VCaP (cell line): ENCODE measurements around the gene HK1.

Experiments used
- H3K27ac ChIP-seq: fragments of 450-650 bp; 2 replicates; pipeline ENCODE4 v1.5.1; 2017
- TF ChIP-seq, protein P1 (sequence below): fragments of 450-650 bp; conservative IDR thresholded peaks from 2 replicates; pipeline ENCODE4 v1.5.1; 2017; ENCODE audit warnings: mild to moderate bottlenecking, moderate library complexity

Gene HK1

DNA sequence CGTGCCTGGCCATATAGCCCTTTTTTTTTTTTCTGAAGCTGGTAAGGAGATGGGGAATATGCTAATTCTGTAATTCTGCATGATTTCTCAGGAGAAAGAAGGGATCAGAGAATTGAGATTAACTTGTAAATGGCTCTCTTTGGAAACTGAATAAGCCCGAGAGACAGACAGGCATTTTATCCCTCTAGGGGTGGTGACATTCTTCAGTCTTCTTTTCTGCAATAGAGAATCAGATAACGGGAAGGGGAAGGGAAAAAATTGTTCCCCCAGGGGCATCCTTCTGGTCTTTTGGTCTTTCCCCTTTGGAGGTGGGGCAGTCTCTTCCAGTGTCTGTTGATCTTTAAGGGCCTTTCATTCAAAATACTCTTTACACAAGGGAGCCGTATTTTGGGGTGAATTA is 34.2 kb downstream of the HK1 start:
- TF ChIP-seq, protein P1, sequence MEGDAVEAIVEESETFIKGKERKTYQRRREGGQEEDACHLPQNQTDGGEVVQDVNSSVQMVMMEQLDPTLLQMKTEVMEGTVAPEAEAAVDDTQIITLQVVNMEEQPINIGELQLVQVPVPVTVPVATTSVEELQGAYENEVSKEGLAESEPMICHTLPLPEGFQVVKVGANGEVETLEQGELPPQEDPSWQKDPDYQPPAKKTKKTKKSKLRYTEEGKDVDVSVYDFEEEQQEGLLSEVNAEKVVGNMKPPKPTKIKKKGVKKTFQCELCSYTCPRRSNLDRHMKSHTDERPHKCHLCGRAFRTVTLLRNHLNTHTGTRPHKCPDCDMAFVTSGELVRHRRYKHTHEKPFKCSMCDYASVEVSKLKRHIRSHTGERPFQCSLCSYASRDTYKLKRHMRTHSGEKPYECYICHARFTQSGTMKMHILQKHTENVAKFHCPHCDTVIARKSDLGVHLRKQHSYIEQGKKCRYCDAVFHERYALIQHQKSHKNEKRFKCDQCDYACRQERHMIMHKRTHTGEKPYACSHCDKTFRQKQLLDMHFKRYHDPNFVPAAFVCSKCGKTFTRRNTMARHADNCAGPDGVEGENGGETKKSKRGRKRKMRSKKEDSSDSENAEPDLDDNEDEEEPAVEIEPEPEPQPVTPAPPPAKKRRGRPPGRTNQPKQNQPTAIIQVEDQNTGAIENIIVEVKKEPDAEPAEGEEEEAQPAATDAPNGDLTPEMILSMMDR, result no peak

DNA sequence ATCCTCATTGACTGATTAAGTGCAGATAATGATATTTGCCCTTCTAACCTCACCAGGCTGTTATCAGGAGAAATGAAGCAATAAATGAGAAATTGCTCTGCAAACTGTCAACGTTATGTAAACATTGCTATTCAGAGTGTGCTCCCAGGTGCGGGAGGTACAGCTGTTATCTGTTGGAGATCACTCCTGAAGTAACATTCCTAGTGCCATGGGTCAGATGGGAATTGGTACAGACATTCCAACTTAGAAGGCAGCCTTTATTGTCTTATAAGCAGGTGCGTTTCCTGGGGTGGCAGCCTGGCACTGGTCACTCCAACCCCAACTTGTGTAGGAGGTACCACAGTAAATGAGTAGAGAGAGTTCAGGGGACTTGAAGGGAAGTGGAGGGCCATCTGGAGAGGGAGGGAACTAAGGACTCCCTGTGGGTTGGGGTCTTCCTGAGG is 36.8 kb downstream of the HK1 start:
- TF ChIP-seq, protein P1, result no peak
- H3K27ac ChIP-seq, result peak overlapping the region; percentile 97

More for the DNA sequence above, 34.2 kb downstream of the HK1 start:
- H3K27ac ChIP-seq, result no peak overlapping the region

GRCh38 chr10:69315610-69316312 is 37.5 kb downstream of the HK1 start:
- TF ChIP-seq, protein P1, result no peak
- H3K27ac ChIP-seq, result peak overlapping the region; percentile 97

DNA sequence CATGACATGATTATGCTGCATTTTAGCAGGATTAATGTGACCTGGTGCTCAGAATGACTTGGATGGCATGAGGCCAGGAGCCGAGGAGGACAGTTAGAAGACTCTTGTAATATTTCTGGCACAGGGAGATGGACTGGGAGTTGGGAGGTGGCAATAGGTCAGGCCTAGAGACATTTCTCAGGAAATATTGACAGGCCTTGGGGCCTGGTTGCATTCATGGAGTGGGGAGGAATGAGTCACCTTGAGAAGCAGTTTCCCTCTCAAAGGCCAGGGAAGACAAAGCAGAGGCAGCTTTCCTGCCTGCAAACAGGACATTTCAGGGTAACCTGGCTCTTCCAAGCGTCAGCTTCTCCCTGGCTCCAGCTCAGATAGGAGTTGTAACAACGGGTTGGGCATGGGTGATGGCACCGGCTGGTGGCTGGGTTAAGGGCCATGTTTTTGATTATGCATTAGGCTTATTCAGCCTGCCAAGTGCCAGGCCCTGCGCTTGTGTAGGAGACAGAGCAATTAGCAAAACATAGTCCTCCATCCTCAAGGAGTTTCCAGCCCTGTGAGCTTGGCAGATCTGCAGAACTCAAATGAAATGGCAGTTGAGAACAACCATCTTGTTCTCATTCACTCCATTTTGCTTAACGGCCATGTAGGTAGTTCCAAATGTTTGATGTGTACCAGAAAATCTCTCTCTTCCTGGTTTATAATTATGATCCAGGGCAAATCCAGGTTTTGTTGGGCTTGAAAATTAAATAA is 38.2 kb downstream of the HK1 start:
- TF ChIP-seq, protein P1, result no peak

GRCh38 chr10:69317175-69317604 is 38.9 kb downstream of the HK1 start:
- TF ChIP-seq, protein P1, result no peak
- peak overlapping the region; percentile 97 for H3K27ac ChIP-seq

More for the DNA sequence above, 38.2 kb downstream of the HK1 start:
- H3K27ac ChIP-seq, result peak overlapping the region; percentile 97

GRCh38 chr10:69317626-69318105 is 39.4 kb downstream of the HK1 start:
- TF ChIP-seq, protein P1, result no peak
- H3K27ac ChIP-seq, result peak overlapping the region; percentile 97

- TF ChIP-seq, protein P1, result no peak
- H3K27ac ChIP-seq, result peak overlapping the region; percentile 97
Observed at GRCh38 chr10:69318106-69318866, 40.0 kb downstream of the HK1 start.
